SK-N-SH (cell line): Measurements from ENCODE around the gene PUM1. TPM values are rescaled to one million over a fixed set of nuclear protein-coding genes. Genes with fewer than 3 reads are reported as not detected.

ENCODE experiments used
- CTCF ChIA-PET: fragments of 300-600, 350-600 bp; formaldehyde crosslinking; extraction: SDS; loops from one replicate; lab custom pipeline; 2021; lab: Yijun Ruan, JAX
- POLR2A ChIA-PET: fragments of 350-600 bp; sonication (Branson Sonifier 250); formaldehyde crosslinking; extraction: SDS; loops from one replicate; lab custom pipeline; 2020; ENCODE audit warnings: antibody characterized with exemption, inconsistent platforms; lab: Yijun Ruan, JAX
- DNase-seq: peaks from one replicate; pipeline ENCODE4 v3.0.0; 2012
- H2AFZ ChIP-seq: fragments of 200-600 bp; sonication (generic); 2 replicates; pipeline ENCODE4 v1.8.1; 2016; ENCODE audit warnings: antibody characterized with exemption, mild to moderate bottlenecking, low read depth
- H3F3A ChIP-seq: fragments of 200-600 bp; sonication (generic); replicated peaks from 2 replicates; pipeline ENCODE3; 2016; ENCODE audit warnings: antibody characterized with exemption, mild to moderate bottlenecking; ENCODE audit not compliant: insufficient read depth
- H3K27ac ChIP-seq, 2 experiments: fragments of 200-500 bp in 1 of 2; fragments of 200-600 bp in 1 of 2; sonication (Bioruptor generic) in 1 of 2; sonication (generic), shearing (Covaris generic) in 1 of 2; 2 replicates each; pipeline versions ENCODE4 v1.5.1 to v1.6.1; 2014 to 2016; ENCODE audit warnings: low read depth in 2 of 2, inconsistent platforms in 1 of 2, low read length in 1 of 2, mild to moderate bottlenecking in 1 of 2, mixed read lengths in 1 of 2
- H3K27me3 ChIP-seq: fragments of 200-600 bp; sonication (generic), shearing (Covaris generic); 2 replicates; pipeline ENCODE4 v1.6.1; 2016; ENCODE audit warnings: mixed run types; ENCODE audit not compliant: insufficient read depth
- H3K36me3 ChIP-seq, 2 experiments: fragments of 200-500 bp in 1 of 2; fragments of 200-600 bp in 1 of 2; sonication (Bioruptor generic) in 1 of 2; sonication (generic) in 1 of 2; replicated peaks in 1 of 2; 2 replicates each; pipeline versions ENCODE3 to v1.5.1; 2014 to 2016; ENCODE audit warnings: low read length in 1 of 2, mild to moderate bottlenecking in 1 of 2; ENCODE audit not compliant: insufficient read depth in 2 of 2, control insufficient read depth in 1 of 2
- H3K4me1 ChIP-seq, 2 experiments: fragments of 200-500 bp in 1 of 2; fragments of 200-600 bp in 1 of 2; sonication (Bioruptor generic) in 1 of 2; sonication (generic), shearing (Covaris generic) in 1 of 2; 2 replicates each; pipeline versions ENCODE4 v1.5.1 to v1.6.1; 2014 to 2016; ENCODE audit warnings: low read depth in 1 of 2, low read length in 1 of 2, mixed run types in 1 of 2; ENCODE audit not compliant: insufficient read depth in 2 of 2, control insufficient read depth in 1 of 2
- H3K4me2 ChIP-seq: fragments of 200-600 bp; sonication (generic), shearing (Covaris generic); 2 replicates; pipeline ENCODE4 v1.6.1; 2017; ENCODE audit warnings: mixed run types
- H3K4me3 ChIP-seq, 2 experiments: fragments of 200-500 bp in 1 of 2; fragments of 200-600 bp in 1 of 2; sonication (Bioruptor generic) in 1 of 2; sonication (generic), shearing (Covaris generic) in 1 of 2; 2 replicates each; pipeline versions ENCODE4 v1.5.1 to v1.8.1; 2014 to 2016; ENCODE audit warnings: low read depth in 2 of 2, inconsistent platforms in 1 of 2, low read length in 1 of 2, mild to moderate bottlenecking in 1 of 2, mixed read lengths in 1 of 2, moderate library complexity in 1 of 2
- H3K79me2 ChIP-seq: fragments of 200-600 bp; sonication (generic); 2 replicates; pipeline ENCODE4 v1.8.1; 2017; ENCODE audit warnings: mild to moderate bottlenecking; ENCODE audit not compliant: insufficient read depth
- H3K9ac ChIP-seq: fragments of 200-600 bp; sonication (generic); 2 replicates; pipeline ENCODE4 v1.6.1; 2017; ENCODE audit warnings: mixed run types
- H3K9me2 ChIP-seq: fragments of 200-600 bp; sonication (generic); 2 replicates; pipeline ENCODE4 v1.6.1; 2017; ENCODE audit warnings: mixed run types
- H3K9me3 ChIP-seq: fragments of 200-600 bp; sonication (generic); 2 replicates; pipeline ENCODE4 v1.6.1; 2017; ENCODE audit warnings: mixed run types, mild to moderate bottlenecking, moderate library complexity
- H4K20me1 ChIP-seq: fragments of 200-600 bp; sonication (generic); 2 replicates; pipeline ENCODE4 v1.6.1; 2017; ENCODE audit warnings: mild to moderate bottlenecking, mixed run types; ENCODE audit not compliant: insufficient read depth
- CHD2 ChIP-seq: fragments of 150-350 bp; IDR thresholded peaks from 2 replicates; pipeline ENCODE4 v1.6.1; 2018; ENCODE audit warnings: low read length; ENCODE audit not compliant: partially characterized antibody
- EZH2phosphoT487 ChIP-seq: fragments of 200-600 bp; sonication (generic); IDR thresholded peaks from 2 replicates; pipeline ENCODE4 v1.6.1; 2017; ENCODE audit warnings: low read depth, mixed run types, mild to moderate bottlenecking, antibody characterized with exemption, moderate library complexity, borderline replicate concordance
- FOXJ3 ChIP-seq: sonication (generic); formaldehyde crosslinking; IDR thresholded peaks from 2 replicates; pipeline ENCODE4 v1.5.1; 2020; ENCODE audit warnings: mild to moderate bottlenecking, missing genetic modification reagents
- FOXM1 ChIP-seq: IDR thresholded peaks from 2 replicates; pipeline ENCODE4 v1.4.0; 2012; ENCODE audit warnings: low read depth, mild to moderate bottlenecking
- JUND ChIP-seq: IDR thresholded peaks from 2 replicates; pipeline ENCODE4 v1.4.0; 2012
- NFIC ChIP-seq: IDR thresholded peaks from 2 replicates; pipeline ENCODE4 v1.4.0; 2012; ENCODE audit warnings: borderline replicate concordance
- NRF1 ChIP-seq: IDR thresholded peaks from 2 replicates; pipeline ENCODE4 v1.6.1; 2012; ENCODE audit warnings: low read depth, mild to moderate bottlenecking, low read length
- RCOR1 ChIP-seq: fragments of 150-350 bp; IDR thresholded peaks from 2 replicates; pipeline ENCODE4 v1.6.1; 2017; ENCODE audit warnings: antibody characterized with exemption, low read length
- RXRA ChIP-seq: IDR thresholded peaks from 2 replicates; pipeline ENCODE4 v1.4.0; 2012; ENCODE audit warnings: low read depth, mild to moderate bottlenecking, borderline replicate concordance
- TEAD4 ChIP-seq: IDR thresholded peaks from 2 replicates; pipeline ENCODE4 v1.4.0; 2012; ENCODE audit warnings: mild to moderate bottlenecking, borderline replicate concordance; ENCODE audit not compliant: insufficient read depth
- USF2 ChIP-seq: fragments of 150-350 bp; IDR thresholded peaks from 2 replicates; pipeline ENCODE4 v1.6.1; 2017; ENCODE audit warnings: antibody characterized with exemption, low read length, low read depth, borderline replicate concordance
- ZBTB33 ChIP-seq: IDR thresholded peaks from 2 replicates; pipeline ENCODE4 v1.4.0; 2012; ENCODE audit warnings: low read depth, borderline replicate concordance
- WGBS: methylation state at CpG from one replicate; pipeline ENCODE4 v1.1.6; 2017; ENCODE audit warnings: low lambda C conversion rate; 5-methylcytosine and 5-hydroxymethylcytosine counted together
- polyA plus RNA-seq, 3 experiments: library from polyadenylated mRNA; depleted of rRNA; stranded (reverse); fragments of >200 nt; gene quantifications; 2 replicates each; pipeline ENCODE4 v1.2.3, GENCODE V29; 2012
- TF ChIP-seq, protein P1 (sequence below): IDR thresholded peaks from 2 replicates; pipeline ENCODE4 v1.6.1; 2012; ENCODE audit warnings: mild to moderate bottlenecking, low read depth, low read length, moderate library complexity
- TF ChIP-seq, protein P2 (sequence below): fragments of 200-600 bp; sonication (generic); IDR thresholded peaks from 2 replicates; pipeline ENCODE4 v1.6.1; 2017; ENCODE audit warnings: antibody characterized with exemption, mild to moderate bottlenecking, moderate library complexity

Gene PUM1
- polyA plus RNA-seq, 1 of the 3 experiments (the other 2 are of a cell fraction) = 66.7 TPM

DNA sequence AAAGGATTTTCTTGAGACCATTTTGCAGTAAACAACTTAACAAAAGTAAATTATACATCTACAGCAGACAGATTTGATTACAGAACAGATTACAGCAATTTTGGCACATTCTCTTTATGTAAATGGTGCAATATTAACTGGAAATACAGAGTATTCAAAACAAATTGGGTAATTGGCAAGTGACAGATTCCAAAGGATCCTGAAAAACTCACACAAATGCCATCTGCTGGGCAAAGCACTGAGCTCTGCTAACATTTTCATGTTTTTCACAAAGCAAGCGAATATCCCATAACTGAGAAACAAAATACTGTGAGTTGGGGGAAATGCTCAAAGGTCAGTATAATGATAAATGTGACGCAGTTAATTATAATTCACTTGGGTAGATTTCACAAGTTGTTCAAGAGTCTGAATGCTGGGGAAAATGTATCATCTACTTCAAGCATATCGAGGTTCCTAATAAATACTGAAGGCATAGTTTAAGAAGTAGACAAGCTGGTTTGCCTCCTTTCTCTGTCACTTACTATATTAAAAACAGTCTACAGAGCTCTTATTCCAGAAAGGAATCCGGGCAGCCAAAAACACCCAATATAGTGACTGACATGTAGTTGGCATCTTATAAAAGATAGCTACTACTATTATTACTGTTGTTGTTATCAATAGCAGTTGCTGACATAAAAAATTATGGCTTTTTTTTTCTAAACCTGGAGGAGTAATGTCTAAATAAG is 81.2 kb downstream of the PUM1 start:
- WGBS = 91% methylated on average over 4 of the region's 4 CpGs

DNA sequence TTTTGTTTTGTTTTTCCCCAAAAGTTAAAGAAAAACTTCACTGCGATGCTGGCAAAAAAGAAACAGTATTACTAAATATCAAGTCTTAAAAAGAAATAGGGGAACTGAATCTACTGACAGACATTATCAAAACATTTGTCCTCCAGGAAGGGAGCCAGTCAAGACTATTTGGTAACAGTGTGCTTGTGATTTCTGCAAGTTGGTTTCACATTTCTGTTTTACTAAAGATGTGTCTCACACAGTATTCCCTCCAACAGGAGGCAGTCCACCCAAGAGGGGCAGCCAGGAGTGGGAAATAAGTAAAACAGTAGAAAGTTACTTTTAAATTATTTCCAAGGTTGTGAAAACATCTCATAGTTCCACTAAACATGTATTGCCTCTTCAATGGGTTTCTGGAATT is 82.6 kb downstream of the PUM1 start:
- peaks cover 70% of the 10 kb centered on the region for H4K20me1 ChIP-seq
- no peak overlapping the region for H2AFZ ChIP-seq
- no peak for DNase-seq
- H3K4me1 ChIP-seq = peaks cover 10 to 21% of the 10 kb centered on the region in 2 experiments
- no peaks in the 10 kb centered on the region for H3K9me3 ChIP-seq
- peaks cover 97% of the 10 kb centered on the region for H3K79me2 ChIP-seq
- peaks cover 29 to 33% of the 10 kb centered on the region in 2 experiments for H3K36me3 ChIP-seq
- CTCF ChIA-PET = interaction anchor here (0.6 to 2.0 kb wide), 3 partner anchors 8 to 17 kb away, joined by 3 to 5 read pairs (median 3); no protein-coding TSS in a partner anchor
- H3K9me2 ChIP-seq = no peaks in the 10 kb centered on the region
- no peak overlapping the region for H3K4me3 ChIP-seq
- no peaks in the 10 kb centered on the region for H3K27me3 ChIP-seq
- 88% methylated on average over 1 of the region's 1 CpG for WGBS
- TF ChIP-seq FOXM1 (no peak), FOXJ3 (CRISPR knock-in tag) (no peak), RCOR1 (no peak), NFIC (no peak), JUND (no peak), RXRA (no peak), NRF1 (no peak), USF2 (no peak), TEAD4 (no peak), CHD2 (no peak)
- TF ChIP-seq, protein P1, sequence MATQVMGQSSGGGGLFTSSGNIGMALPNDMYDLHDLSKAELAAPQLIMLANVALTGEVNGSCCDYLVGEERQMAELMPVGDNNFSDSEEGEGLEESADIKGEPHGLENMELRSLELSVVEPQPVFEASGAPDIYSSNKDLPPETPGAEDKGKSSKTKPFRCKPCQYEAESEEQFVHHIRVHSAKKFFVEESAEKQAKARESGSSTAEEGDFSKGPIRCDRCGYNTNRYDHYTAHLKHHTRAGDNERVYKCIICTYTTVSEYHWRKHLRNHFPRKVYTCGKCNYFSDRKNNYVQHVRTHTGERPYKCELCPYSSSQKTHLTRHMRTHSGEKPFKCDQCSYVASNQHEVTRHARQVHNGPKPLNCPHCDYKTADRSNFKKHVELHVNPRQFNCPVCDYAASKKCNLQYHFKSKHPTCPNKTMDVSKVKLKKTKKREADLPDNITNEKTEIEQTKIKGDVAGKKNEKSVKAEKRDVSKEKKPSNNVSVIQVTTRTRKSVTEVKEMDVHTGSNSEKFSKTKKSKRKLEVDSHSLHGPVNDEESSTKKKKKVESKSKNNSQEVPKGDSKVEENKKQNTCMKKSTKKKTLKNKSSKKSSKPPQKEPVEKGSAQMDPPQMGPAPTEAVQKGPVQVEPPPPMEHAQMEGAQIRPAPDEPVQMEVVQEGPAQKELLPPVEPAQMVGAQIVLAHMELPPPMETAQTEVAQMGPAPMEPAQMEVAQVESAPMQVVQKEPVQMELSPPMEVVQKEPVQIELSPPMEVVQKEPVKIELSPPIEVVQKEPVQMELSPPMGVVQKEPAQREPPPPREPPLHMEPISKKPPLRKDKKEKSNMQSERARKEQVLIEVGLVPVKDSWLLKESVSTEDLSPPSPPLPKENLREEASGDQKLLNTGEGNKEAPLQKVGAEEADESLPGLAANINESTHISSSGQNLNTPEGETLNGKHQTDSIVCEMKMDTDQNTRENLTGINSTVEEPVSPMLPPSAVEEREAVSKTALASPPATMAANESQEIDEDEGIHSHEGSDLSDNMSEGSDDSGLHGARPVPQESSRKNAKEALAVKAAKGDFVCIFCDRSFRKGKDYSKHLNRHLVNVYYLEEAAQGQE = no peak
- H3K4me2 ChIP-seq = no peak overlapping the region
- H3F3A ChIP-seq = peaks cover 5% of the 10 kb centered on the region
- no peak overlapping the region for H3K9ac ChIP-seq
- no peak overlapping the region for H3K27ac ChIP-seq
- POLR2A ChIA-PET = no interaction called here

More for the DNA sequence above, 81.2 kb downstream of the PUM1 start:
- H2AFZ ChIP-seq = no peak overlapping the region
- H3K79me2 ChIP-seq = peaks cover 97% of the 10 kb centered on the region
- H4K20me1 ChIP-seq = peaks cover 84% of the 10 kb centered on the region
- ChIA-PET CTCF (interaction anchor here (0.8 to 2.0 kb wide), 7 partner anchors 10 to 200 kb away, joined by 3 to 5 read pairs (median 3); no protein-coding TSS in a partner anchor), POLR2A (no interaction called here)
- peaks cover 21% of the 10 kb centered on the region in 2 experiments for H3K4me1 ChIP-seq
- no peaks in the 10 kb centered on the region for H3K9me3 ChIP-seq
- peaks cover 9% of the 10 kb centered on the region for H3F3A ChIP-seq
- TF ChIP-seq ZBTB33 (no peak), EZH2phosphoT487 (no peak)
- TF ChIP-seq, protein P2, sequence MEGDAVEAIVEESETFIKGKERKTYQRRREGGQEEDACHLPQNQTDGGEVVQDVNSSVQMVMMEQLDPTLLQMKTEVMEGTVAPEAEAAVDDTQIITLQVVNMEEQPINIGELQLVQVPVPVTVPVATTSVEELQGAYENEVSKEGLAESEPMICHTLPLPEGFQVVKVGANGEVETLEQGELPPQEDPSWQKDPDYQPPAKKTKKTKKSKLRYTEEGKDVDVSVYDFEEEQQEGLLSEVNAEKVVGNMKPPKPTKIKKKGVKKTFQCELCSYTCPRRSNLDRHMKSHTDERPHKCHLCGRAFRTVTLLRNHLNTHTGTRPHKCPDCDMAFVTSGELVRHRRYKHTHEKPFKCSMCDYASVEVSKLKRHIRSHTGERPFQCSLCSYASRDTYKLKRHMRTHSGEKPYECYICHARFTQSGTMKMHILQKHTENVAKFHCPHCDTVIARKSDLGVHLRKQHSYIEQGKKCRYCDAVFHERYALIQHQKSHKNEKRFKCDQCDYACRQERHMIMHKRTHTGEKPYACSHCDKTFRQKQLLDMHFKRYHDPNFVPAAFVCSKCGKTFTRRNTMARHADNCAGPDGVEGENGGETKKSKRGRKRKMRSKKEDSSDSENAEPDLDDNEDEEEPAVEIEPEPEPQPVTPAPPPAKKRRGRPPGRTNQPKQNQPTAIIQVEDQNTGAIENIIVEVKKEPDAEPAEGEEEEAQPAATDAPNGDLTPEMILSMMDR = peak; percentile 17
- no peak overlapping the region for H3K4me3 ChIP-seq
- H3K9ac ChIP-seq = no peak overlapping the region
- H3K27me3 ChIP-seq = no peaks in the 10 kb centered on the region
- peaks cover 22 to 24% of the 10 kb centered on the region in 2 experiments for H3K36me3 ChIP-seq
- DNase-seq = no peak
- no peak overlapping the region; a peak in 1 of 4 replicates for H3K27ac ChIP-seq
- H3K9me2 ChIP-seq = no peaks in the 10 kb centered on the region
- H3K4me2 ChIP-seq = no peak overlapping the region
